KG1 (cell line): Measurements from ENCODE around the gene MYO18A.

Experiments
- DNase-seq: peaks from one replicate; lab custom pipeline; 2025; lab: John Stamatoyannopoulos, UW

Gene MYO18A

DNA sequence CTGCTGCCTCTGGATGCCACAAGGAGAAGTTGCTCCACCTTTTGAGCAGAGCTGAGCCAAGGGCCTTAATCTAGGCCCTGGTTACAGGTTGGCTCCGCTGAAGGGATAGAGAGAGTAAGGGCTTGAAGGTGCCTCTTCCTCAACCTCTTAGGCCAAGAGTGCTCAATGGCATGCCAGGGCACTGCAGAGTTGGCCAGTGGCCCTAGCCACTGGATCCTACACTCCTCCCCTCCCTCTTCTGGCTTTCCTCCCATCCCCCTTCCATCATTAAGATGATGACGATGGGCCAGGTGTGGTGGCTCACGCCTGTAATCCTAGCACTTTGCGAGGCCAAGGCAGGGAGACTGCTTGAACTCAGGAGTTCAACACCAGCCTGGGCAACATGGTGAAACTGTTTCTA lies 50.5 kb downstream of the MYO18A start:
- no peak for DNase-seq

GRCh38 chr17:29127840-29128239 lies 52.4 kb downstream of the MYO18A start:
- DNase-seq, result no peak

GRCh38 chr17:29126268-29126930 lies 53.8 kb downstream of the MYO18A start:
- no peak for DNase-seq

GRCh38 chr17:29125651-29126050 lies 54.5 kb downstream of the MYO18A start:
- DNase-seq, result no peak

GRCh38 chr17:29124925-29125273 lies 55.3 kb downstream of the MYO18A start:
- no peak for DNase-seq

- peak; percentile 26 for DNase-seq
Observed at GRCh38 chr17:29124135-29124924, 55.9 kb downstream of the MYO18A start.

- no peak for DNase-seq
Observed at GRCh38 chr17:29123111-29123510, 57.1 kb downstream of the MYO18A start.

- DNase-seq, result no peak
Observed at GRCh38 chr17:29121442-29121841, 58.8 kb downstream of the MYO18A start.

DNA sequence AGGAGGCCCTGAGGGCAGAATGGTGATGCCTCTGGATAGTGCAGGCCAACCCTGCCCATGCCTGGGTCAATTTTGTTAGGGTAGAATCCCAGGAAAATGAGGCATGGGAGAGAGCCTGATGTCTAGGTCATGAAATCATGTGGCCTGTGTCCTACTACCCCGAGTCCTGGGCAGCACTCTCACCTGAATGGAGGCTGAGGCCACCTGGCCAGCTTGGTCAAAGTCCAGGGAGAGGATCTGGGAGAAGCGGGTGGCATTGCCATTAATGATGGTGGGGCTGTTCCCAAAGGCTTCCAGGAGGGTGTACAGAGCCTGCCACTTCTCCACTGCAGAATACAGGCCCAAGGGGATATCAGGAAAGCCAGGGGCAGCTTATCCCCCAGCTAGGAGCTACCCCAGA lies 59.8 kb downstream of the MYO18A start:
- DNase-seq, result no peak

DNA sequence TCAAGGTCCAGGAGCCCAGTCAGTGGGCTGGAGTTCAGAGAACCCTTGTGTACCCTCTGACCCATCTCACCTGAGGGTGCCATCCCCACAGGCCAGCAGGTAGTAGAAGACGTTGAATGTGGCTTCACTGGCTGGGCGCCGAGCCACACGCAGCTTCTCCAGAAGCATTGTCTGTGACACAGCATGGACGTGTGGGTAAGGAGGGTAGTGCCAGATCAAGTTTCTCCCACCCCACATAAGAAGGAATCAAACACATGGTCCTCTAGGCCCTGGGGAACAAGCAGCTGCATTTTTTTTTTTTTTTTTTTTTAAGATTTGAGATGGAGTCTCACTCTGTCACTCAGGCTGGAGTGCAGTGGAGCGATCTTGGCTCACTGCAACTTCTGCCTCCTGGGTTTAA lies 60.9 kb downstream of the MYO18A start:
- DNase-seq, result no peak

- peak; percentile 17 for DNase-seq
Observed at GRCh38 chr17:29116804-29117753, 63.1 kb downstream of the MYO18A start.

- DNase-seq, result no peak
Observed at GRCh38 chr17:29115961-29116803, 64.0 kb downstream of the MYO18A start.

- DNase-seq, result no peak
Observed at GRCh38 chr17:29115435-29115834, 64.8 kb downstream of the MYO18A start.

DNA sequence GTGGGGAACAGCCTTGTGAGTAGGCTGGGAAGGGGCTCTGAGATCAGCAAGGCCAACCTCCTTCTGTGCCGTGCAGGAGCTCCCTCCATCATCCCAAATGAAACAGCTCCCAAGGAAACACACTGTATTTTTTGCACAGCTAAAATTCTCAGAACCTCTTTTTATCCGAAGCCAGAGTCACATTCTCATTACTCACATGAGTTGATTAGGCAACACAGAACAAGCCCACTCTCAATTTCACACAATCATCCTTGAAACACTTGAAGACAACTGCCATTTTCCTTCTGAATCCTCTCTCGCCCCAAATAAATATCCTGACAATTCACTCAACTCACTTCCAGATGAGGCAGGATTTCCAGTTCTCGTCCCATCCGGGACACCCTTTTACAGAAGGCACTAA lies 66.1 kb downstream of the MYO18A start:
- no peak for DNase-seq

- DNase-seq, result no peak
Observed at GRCh38 chr17:29113334-29113733, 66.9 kb downstream of the MYO18A start.

GRCh38 chr17:29112771-29113295 lies 67.4 kb downstream of the MYO18A start:
- DNase-seq, result no peak

DNA sequence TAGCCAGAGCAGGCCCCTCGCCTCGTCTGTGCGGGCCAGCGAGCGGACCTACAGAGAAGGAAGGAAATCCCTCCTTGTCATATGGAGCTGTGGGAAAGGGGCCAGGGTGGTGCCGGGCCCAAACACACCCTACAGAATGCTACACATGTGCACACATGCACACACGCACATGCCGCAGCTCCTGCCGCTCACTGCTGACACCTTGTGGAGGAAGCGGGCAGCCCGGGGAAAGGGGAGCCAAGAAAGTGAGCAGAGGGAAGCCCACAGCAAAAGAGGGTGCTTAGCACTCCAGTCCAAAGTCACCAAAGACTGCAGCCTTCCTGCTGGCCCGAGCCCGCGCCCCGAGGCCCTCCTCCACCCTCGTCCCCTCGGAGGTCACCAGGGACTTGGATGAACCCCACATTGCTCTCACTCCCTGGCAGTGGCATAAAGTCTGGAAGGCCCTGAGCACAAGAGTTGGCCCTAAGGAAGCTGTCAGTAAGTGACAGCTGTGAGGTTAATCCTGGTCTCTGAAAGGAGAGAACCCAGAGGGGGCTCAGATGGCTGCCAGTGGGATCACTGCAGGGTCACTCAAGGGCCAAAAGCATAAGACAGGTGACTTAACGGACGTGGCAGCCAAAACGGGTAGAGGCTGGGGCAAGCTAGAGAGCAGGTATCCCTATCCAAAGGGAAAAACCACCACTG lies 68.2 kb downstream of the MYO18A start:
- no peak for DNase-seq

- DNase-seq, result no peak
Observed at GRCh38 chr17:29110372-29110757, 69.8 kb downstream of the MYO18A start.

- no peak for DNase-seq
Observed at GRCh38 chr17:29109477-29110371, 70.5 kb downstream of the MYO18A start.
